NT2/D1 (cell line): ENCODE data around the gene ADK.
"Not testable (repeated sequence)": the region's sequence is repeated elsewhere in the genome, so short reads cannot be mapped to it uniquely, and the experiment has no call there.

Experiments used
- DNase-seq: peaks from one replicate; pipeline ENCODE4 v3.0.0-alpha.2; 2011; ENCODE audit warnings: low read depth, low spot score
- H3K27me3 ChIP-seq: 2 replicates; pipeline ENCODE4 v1.6.0; 2011; ENCODE audit warnings: mild to moderate bottlenecking; ENCODE audit not compliant: insufficient read length, insufficient read depth
- H3K36me3 ChIP-seq: 2 replicates; pipeline ENCODE4 v1.6.1; 2011; ENCODE audit warnings: mild to moderate bottlenecking, low read length, mixed read lengths; ENCODE audit not compliant: insufficient read depth, insufficient read length
- H3K4me1 ChIP-seq: 2 replicates; pipeline ENCODE4 v1.5.1; 2011; ENCODE audit not compliant: insufficient read depth, insufficient read length
- H3K4me3 ChIP-seq: 2 replicates; pipeline ENCODE4 v1.5.1; 2011; ENCODE audit warnings: low read depth; ENCODE audit not compliant: insufficient read length
- H3K9ac ChIP-seq: 2 replicates; pipeline ENCODE4 v1.6.0; 2011; ENCODE audit warnings: low read depth; ENCODE audit not compliant: insufficient read length
- H3K9me3 ChIP-seq: 2 replicates; pipeline ENCODE4 v1.5.1; 2011; ENCODE audit warnings: mild to moderate bottlenecking, low read length; ENCODE audit not compliant: insufficient read depth
- SUZ12 ChIP-seq: IDR thresholded peaks from 2 replicates; pipeline ENCODE4 v1.6.1; 2011; ENCODE audit not compliant: insufficient read length, insufficient read depth; ENCODE audit errors: extremely low read depth
- YY1 ChIP-seq: IDR thresholded peaks from 2 replicates; pipeline ENCODE4 v1.6.1; 2011; ENCODE audit not compliant: insufficient read length, insufficient read depth
- ZNF274 ChIP-seq: IDR thresholded peaks from 2 replicates; pipeline ENCODE4 v1.6.1; 2011; ENCODE audit warnings: mild to moderate bottlenecking, low read depth, low read length

ADK gene

GRCh38 chr10:74342991-74343390, 192.0 kb downstream of the ADK start:
- Histone ChIP-seq H3K36me3 (no peaks in the 10 kb centered on the region), H3K27me3 (no peaks in the 10 kb centered on the region), H3K9me3 (peaks cover 18% of the 10 kb centered on the region), H3K4me1 (no peaks in the 10 kb centered on the region), H3K4me3 (no peak overlapping the region), H3K9ac (no peak overlapping the region)
- DNase-seq: no peak
- TF ChIP-seq YY1 (no peak), ZNF274 (no peak), SUZ12 (no peak)

DNA sequence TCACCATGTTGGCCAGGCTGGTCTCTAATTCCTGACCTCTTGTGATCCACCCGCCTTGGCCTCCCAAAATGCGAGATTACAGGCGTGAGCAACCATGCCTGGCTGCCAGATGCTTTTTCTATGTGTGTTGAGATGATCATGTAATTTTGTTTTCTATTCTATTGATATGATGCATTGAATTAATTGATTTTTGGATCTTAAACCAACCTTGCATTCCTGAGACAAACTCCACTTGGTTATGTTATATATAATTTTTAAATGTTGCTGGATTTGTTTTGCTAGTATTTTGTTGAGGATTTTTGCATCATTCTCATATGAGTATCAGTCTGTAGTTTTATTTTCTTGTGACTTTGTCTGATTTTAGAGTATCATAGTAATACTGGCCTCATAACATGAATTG, 192.8 kb downstream of the ADK start:
- H3K4me1 ChIP-seq: no peaks in the 10 kb centered on the region
- TF ChIP-seq ZNF274 (no peak), YY1 (no peak), SUZ12 (no peak)
- H3K9me3 ChIP-seq: peaks cover 18% of the 10 kb centered on the region
- H3K27me3 ChIP-seq: no peaks in the 10 kb centered on the region
- H3K36me3 ChIP-seq: no peaks in the 10 kb centered on the region
- no peak for DNase-seq
- no peak overlapping the region for H3K4me3 ChIP-seq
- H3K9ac ChIP-seq: no peak overlapping the region

DNA sequence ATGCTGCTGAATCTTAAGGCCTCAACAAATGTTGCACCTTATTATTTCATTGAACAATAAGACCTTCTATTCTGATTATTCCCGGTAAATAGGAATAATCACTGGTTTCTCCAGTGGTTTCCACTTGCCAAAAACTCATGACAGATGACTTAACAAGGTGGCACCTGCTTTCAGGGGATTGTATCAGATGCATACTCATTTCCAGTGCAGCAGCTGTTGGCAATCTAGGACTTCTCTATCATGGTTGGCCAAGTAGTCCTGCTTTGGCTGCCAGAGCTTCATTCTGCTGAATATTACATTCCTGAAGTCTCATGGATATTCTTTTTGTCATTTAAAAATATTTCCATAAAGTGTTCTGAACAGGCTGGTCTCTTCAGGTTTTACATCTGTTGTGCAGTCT, 193.3 kb downstream of the ADK start:
- no peaks in the 10 kb centered on the region for H3K36me3 ChIP-seq

DNA sequence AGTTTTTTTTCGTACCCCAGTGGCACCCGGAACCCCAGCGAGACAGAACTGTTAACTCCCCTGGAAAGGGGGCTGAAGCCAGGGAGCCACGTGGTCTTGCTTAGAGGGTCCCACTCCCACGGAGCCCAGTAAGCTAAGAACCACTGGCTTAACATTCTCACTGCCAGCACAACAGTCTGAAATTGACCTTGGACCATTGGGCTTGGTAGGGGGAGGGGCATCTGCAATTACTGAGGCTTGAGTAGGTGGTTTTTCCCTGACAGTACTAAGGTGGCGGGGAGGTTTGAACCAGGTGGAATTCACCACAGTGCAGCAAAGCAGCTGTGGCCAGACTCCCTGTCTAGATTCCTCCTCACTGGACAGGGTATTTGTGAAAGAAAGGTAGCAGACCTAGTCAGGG, 196.5 kb downstream of the ADK start:
- Histone ChIP-seq H3K9ac (no peak overlapping the region), H3K4me1 (no peaks in the 10 kb centered on the region), H3K36me3 (no peaks in the 10 kb centered on the region), H3K4me3 (no peak overlapping the region), H3K9me3 (peaks cover 18% of the 10 kb centered on the region), H3K27me3 (no peaks in the 10 kb centered on the region)
- DNase-seq: no peak
- TF ChIP-seq YY1 (no peak), SUZ12 (no peak), ZNF274 (no peak)

More for the DNA sequence above, 193.3 kb downstream of the ADK start:
- TF ChIP-seq SUZ12 (no peak), YY1 (no peak), ZNF274 (no peak)
- Histone ChIP-seq H3K9ac (no peak overlapping the region), H3K27me3 (no peaks in the 10 kb centered on the region), H3K9me3 (peaks cover 18% of the 10 kb centered on the region), H3K4me3 (no peak overlapping the region), H3K4me1 (no peaks in the 10 kb centered on the region)
- no peak for DNase-seq

DNA sequence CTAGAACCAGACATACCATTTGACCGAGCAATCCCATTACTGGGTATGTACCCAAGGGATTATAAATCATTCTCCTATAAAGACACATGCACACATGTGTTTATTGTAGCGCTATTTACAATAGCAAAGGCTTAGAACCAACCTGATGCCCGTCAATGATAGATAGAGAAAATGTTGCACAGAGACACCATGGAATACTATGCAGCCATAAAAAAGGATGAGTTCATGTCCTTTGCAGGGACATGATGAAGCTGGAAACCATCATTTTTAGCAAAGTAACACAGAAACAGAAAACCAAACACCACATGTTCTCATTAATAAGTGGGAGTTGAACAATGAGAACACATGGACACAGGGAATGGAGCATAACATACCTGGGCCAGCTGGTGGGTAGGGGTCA, 202.0 kb downstream of the ADK start:
- H3K4me3 ChIP-seq, H3K9me3 ChIP-seq, H3K9ac ChIP-seq, H3K4me1 ChIP-seq, DNase-seq, H3K36me3 ChIP-seq, H3K27me3 ChIP-seq: not testable (repeated sequence)

GRCh38 chr10:74361678-74362077, 210.7 kb downstream of the ADK start:
- DNase-seq: no peak
- no peaks in the 10 kb centered on the region for H3K27me3 ChIP-seq
- no peak for TF ChIP-seq ZNF274
- no peak for TF ChIP-seq SUZ12
- TF ChIP-seq YY1: no peak
- H3K9ac ChIP-seq: no peak overlapping the region
- peaks cover 13% of the 10 kb centered on the region; the same call in 1 of the 2 replicates for H3K9me3 ChIP-seq
- no peak overlapping the region for H3K4me3 ChIP-seq
- no peaks in the 10 kb centered on the region for H3K4me1 ChIP-seq
- H3K36me3 ChIP-seq: peaks cover 10% of the 10 kb centered on the region

GRCh38 chr10:74363727-74364126, 212.7 kb downstream of the ADK start:
- H3K9me3 ChIP-seq: peaks cover 13% of the 10 kb centered on the region; the same call in 1 of the 2 replicates
- no peaks in the 10 kb centered on the region for H3K4me1 ChIP-seq
- H3K4me3 ChIP-seq: no peak overlapping the region
- TF ChIP-seq SUZ12: no peak
- TF ChIP-seq YY1: no peak
- TF ChIP-seq ZNF274: no peak
- H3K9ac ChIP-seq: no peak overlapping the region
- DNase-seq: no peak
- peaks cover 10% of the 10 kb centered on the region for H3K36me3 ChIP-seq
- no peaks in the 10 kb centered on the region for H3K27me3 ChIP-seq

- peaks cover 13% of the 10 kb centered on the region; the same call in 1 of the 2 replicates for H3K9me3 ChIP-seq
- no peak overlapping the region for H3K4me3 ChIP-seq
- no peaks in the 10 kb centered on the region for H3K27me3 ChIP-seq
- DNase-seq: no peak
- peaks cover 10% of the 10 kb centered on the region for H3K36me3 ChIP-seq
- no peaks in the 10 kb centered on the region for H3K4me1 ChIP-seq
- no peak overlapping the region for H3K9ac ChIP-seq
- no peak for TF ChIP-seq ZNF274
These were observed 214.1 kb downstream of the ADK start for GRCh38 chr10:74365109-74365508.
